Activated T-cell treated with anti-CD3 and anti-CD28 coated beads, Interleukin-2, amount 50 U/mL, for 24 hours (primary cell): ENCODE results near the gene IL31RA.
A peak's percentile ranks its signal among the peaks of the same experiment; 100 is the strongest.

ENCODE experiments used
- DNase-seq: peaks from one replicate; pipeline ENCODE4 v3.0.0-alpha.2; 2020
- H3K27ac Mint-ChIP-seq: 2 replicates; pipeline ENCODE4 v1.8.0; 2020; ENCODE audit warnings: mild to moderate bottlenecking, mixed read lengths
- H3K27me3 Mint-ChIP-seq: 2 replicates; pipeline ENCODE4 v1.8.0; 2020; ENCODE audit warnings: mixed read lengths
- H3K36me3 Mint-ChIP-seq: 2 replicates; pipeline ENCODE4 v1.8.0; 2020; ENCODE audit warnings: low read depth, mixed read lengths
- H3K4me1 Mint-ChIP-seq: 2 replicates; pipeline ENCODE4 v1.8.0; 2020; ENCODE audit warnings: low read depth, mixed read lengths
- H3K4me3 Mint-ChIP-seq: 2 replicates; pipeline ENCODE4 v1.8.0; 2020; ENCODE audit warnings: mild to moderate bottlenecking, moderate library complexity, mixed read lengths
- H3K9me3 Mint-ChIP-seq: 2 replicates; pipeline ENCODE4 v1.8.0; 2020; ENCODE audit warnings: mixed read lengths

IL31RA gene

DNA sequence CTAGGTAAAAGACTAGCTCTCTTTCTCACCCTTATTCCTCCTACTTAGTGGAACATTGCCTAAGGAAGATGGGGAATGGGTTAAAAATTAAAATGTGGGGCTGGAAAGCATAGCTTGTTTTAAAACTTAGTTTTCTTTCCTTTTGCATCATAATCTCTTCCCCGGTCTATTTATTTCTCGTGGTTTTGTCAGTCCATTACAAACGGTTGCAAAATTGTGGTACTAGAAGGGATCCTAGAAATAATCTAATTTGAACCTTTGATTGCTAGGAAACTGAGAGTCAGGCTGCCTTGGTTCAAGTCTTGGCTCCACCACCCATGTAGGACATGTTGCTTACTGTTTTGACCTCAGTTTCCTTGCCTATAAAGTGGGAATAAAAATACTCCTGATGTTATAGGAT is 1.3 kb downstream of the IL31RA start:
- Mint-ChIP-seq H3K4me3 (no peak overlapping the region), H3K4me1 (peaks cover 51% of the 10 kb centered on the region)

GRCh38 chr5:55853041-55853670 is 2.0 kb downstream of the IL31RA start:
- Mint-ChIP-seq H3K27me3 (peaks cover 12% of the 10 kb centered on the region), H3K4me1 (peaks cover 51% of the 10 kb centered on the region), H3K9me3 (no peaks in the 10 kb centered on the region), H3K27ac (no peak overlapping the region), H3K4me3 (no peak overlapping the region), H3K36me3 (no peaks in the 10 kb centered on the region)
- no peak for DNase-seq

More for the DNA sequence above, 1.3 kb downstream of the IL31RA start:
- peaks cover 12% of the 10 kb centered on the region for H3K27me3 Mint-ChIP-seq
- H3K27ac Mint-ChIP-seq, result no peak overlapping the region
- no peaks in the 10 kb centered on the region for H3K9me3 Mint-ChIP-seq
- DNase-seq, result no peak
- no peaks in the 10 kb centered on the region for H3K36me3 Mint-ChIP-seq

DNA sequence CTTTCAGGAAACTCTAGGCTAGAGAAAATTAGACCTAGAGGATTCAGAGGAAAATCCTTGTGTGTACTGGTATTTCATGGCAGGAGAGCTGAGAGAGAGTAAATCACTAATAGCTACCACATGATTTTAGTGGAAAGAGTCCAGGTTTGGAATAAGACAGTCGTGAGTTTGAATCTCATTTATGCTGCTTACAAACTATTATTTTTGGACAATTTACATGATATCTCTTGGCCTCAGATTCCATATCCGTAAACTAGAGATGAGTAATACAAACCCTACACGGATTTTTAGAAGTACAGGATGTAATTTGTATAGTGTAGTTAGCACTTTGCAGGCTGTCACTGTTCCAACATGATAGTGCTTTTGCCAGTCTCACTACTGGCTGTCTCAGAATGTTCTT is 2.7 kb downstream of the IL31RA start:
- H3K4me3 Mint-ChIP-seq, result no peak overlapping the region
- H3K36me3 Mint-ChIP-seq, result no peaks in the 10 kb centered on the region
- peaks cover 50% of the 10 kb centered on the region for H3K4me1 Mint-ChIP-seq
- no peak for DNase-seq
- peaks cover 12% of the 10 kb centered on the region for H3K27me3 Mint-ChIP-seq
- H3K9me3 Mint-ChIP-seq, result no peaks in the 10 kb centered on the region
- no peak overlapping the region for H3K27ac Mint-ChIP-seq

- peak overlapping the region; percentile 69 for H3K27ac Mint-ChIP-seq
- no peaks in the 10 kb centered on the region for H3K9me3 Mint-ChIP-seq
- no peak overlapping the region for H3K4me3 Mint-ChIP-seq
- no peak for DNase-seq
- H3K4me1 Mint-ChIP-seq, result peaks cover 48% of the 10 kb centered on the region
- no peaks in the 10 kb centered on the region for H3K36me3 Mint-ChIP-seq
- peaks cover 8% of the 10 kb centered on the region for H3K27me3 Mint-ChIP-seq
Observed at GRCh38 chr5:55855509-55855908, 4.4 kb downstream of the IL31RA start.

GRCh38 chr5:55856516-55857246 is 5.5 kb downstream of the IL31RA start:
- peak overlapping the region; percentile 5 for H3K4me3 Mint-ChIP-seq
- H3K36me3 Mint-ChIP-seq, result no peaks in the 10 kb centered on the region

GRCh38 chr5:55857247-55857640 is 6.1 kb downstream of the IL31RA start:
- no peak overlapping the region for H3K4me3 Mint-ChIP-seq
- no peak for DNase-seq
- H3K4me1 Mint-ChIP-seq, result peaks cover 36% of the 10 kb centered on the region
- no peaks in the 10 kb centered on the region for H3K27me3 Mint-ChIP-seq
- no peaks in the 10 kb centered on the region for H3K9me3 Mint-ChIP-seq
- no peaks in the 10 kb centered on the region for H3K36me3 Mint-ChIP-seq
- peak overlapping the region; percentile 69 for H3K27ac Mint-ChIP-seq

More at GRCh38 chr5:55856516-55857246, 5.5 kb downstream of the IL31RA start:
- peaks cover 2% of the 10 kb centered on the region for H3K27me3 Mint-ChIP-seq
- peak overlapping the region; percentile 69 for H3K27ac Mint-ChIP-seq
- DNase-seq, result no peak
- H3K4me1 Mint-ChIP-seq, result peaks cover 38% of the 10 kb centered on the region
- H3K9me3 Mint-ChIP-seq, result no peaks in the 10 kb centered on the region

GRCh38 chr5:55858104-55858503 is 6.9 kb downstream of the IL31RA start:
- DNase-seq, result no peak
- H3K4me3 Mint-ChIP-seq, result no peak overlapping the region
- H3K4me1 Mint-ChIP-seq, result peaks cover 34% of the 10 kb centered on the region
- H3K27ac Mint-ChIP-seq, result no peak overlapping the region
- H3K36me3 Mint-ChIP-seq, result no peaks in the 10 kb centered on the region
- H3K27me3 Mint-ChIP-seq, result no peaks in the 10 kb centered on the region
- no peaks in the 10 kb centered on the region for H3K9me3 Mint-ChIP-seq

GRCh38 chr5:55860288-55860687 is 9.1 kb downstream of the IL31RA start:
- Mint-ChIP-seq H3K36me3 (no peaks in the 10 kb centered on the region), H3K4me3 (no peak overlapping the region), H3K27ac (no peak overlapping the region), H3K4me1 (peaks cover 24% of the 10 kb centered on the region), H3K27me3 (no peaks in the 10 kb centered on the region), H3K9me3 (no peaks in the 10 kb centered on the region)
- no peak for DNase-seq

DNA sequence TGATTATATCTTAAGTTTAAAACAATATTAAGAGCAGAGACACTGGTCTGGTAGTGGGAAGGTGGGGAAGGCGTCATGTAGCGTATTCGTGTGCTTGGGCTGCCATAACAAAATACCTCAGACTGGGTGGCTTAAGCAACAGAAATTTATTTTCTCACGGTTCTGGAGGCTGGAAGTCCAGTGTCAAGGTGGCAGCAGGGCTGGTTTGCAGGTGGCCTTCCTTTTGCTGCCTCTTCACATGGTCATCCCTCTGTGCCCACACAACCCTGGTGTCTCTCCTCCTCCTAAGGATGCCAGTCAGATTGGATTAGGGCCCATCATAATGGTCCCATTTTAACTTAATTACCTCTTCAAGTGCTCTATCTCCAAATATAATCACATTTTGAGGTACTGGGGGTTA is 9.6 kb downstream of the IL31RA start:
- no peaks in the 10 kb centered on the region for H3K36me3 Mint-ChIP-seq
- no peak for DNase-seq
- no peak overlapping the region for H3K27ac Mint-ChIP-seq
- H3K27me3 Mint-ChIP-seq, result no peaks in the 10 kb centered on the region
- H3K4me1 Mint-ChIP-seq, result peaks cover 22% of the 10 kb centered on the region
- H3K4me3 Mint-ChIP-seq, result no peak overlapping the region
- no peaks in the 10 kb centered on the region for H3K9me3 Mint-ChIP-seq

GRCh38 chr5:55864606-55865541 is 13.7 kb downstream of the IL31RA start:
- Mint-ChIP-seq H3K27ac (no peak overlapping the region), H3K27me3 (no peaks in the 10 kb centered on the region), H3K36me3 (no peaks in the 10 kb centered on the region), H3K4me1 (peaks cover 32% of the 10 kb centered on the region), H3K9me3 (no peaks in the 10 kb centered on the region), H3K4me3 (no peak overlapping the region)
- no peak for DNase-seq

DNA sequence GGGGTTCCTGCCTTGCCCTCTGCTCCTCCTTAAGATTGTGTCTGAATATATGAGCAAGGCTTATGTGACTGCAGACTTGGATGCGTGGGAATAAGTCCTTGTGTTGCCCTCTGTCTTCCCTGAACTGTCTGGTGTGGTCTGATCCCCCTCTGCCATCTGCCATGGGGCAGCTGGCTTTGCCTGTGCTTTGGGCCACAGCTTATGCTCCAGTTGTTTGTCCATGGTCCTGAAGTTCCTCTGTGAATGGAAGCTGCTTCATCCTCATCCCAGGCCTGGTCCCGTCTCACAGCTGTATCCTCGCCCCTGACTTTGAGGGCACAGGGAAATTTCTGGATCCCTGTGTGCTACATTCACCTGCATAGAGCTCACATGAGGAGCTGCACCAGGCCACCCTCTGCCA is 14.7 kb downstream of the IL31RA start:
- H3K36me3 Mint-ChIP-seq, result no peaks in the 10 kb centered on the region
- no peak for DNase-seq
- H3K27ac Mint-ChIP-seq, result no peak overlapping the region
- no peaks in the 10 kb centered on the region for H3K27me3 Mint-ChIP-seq
- no peak overlapping the region for H3K4me3 Mint-ChIP-seq
- H3K4me1 Mint-ChIP-seq, result peaks cover 33% of the 10 kb centered on the region
- H3K9me3 Mint-ChIP-seq, result no peaks in the 10 kb centered on the region

DNA sequence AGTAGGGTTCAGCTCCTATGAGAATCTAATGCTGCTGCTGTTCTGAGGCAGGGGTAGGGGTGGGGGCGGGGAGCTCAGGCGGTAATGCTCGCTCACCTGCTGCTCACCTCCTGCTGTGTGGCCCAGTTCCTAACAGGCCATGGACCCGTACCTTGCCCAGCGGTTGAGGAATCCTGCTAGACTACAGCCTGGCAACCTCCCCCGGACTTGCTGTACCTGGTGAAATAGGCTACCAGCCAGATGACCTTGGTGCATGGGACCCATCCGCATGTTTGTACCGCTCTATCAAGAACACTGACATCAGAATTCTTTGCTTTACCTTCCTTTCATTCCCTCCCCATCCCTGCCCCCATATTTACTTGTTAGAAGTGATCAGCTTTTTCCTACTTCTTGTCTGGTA is 15.3 kb downstream of the IL31RA start:
- Mint-ChIP-seq H3K27me3 (no peaks in the 10 kb centered on the region), H3K4me1 (peaks cover 33% of the 10 kb centered on the region), H3K9me3 (no peaks in the 10 kb centered on the region), H3K27ac (no peak overlapping the region), H3K4me3 (no peak overlapping the region), H3K36me3 (no peaks in the 10 kb centered on the region)
- no peak for DNase-seq

GRCh38 chr5:55866934-55867333 is 15.8 kb downstream of the IL31RA start:
- H3K4me3 Mint-ChIP-seq, result no peak overlapping the region
- DNase-seq, result no peak
- peaks cover 33% of the 10 kb centered on the region for H3K4me1 Mint-ChIP-seq
- no peaks in the 10 kb centered on the region for H3K36me3 Mint-ChIP-seq
- H3K27ac Mint-ChIP-seq, result no peak overlapping the region
- H3K27me3 Mint-ChIP-seq, result no peaks in the 10 kb centered on the region
- no peaks in the 10 kb centered on the region for H3K9me3 Mint-ChIP-seq

DNA sequence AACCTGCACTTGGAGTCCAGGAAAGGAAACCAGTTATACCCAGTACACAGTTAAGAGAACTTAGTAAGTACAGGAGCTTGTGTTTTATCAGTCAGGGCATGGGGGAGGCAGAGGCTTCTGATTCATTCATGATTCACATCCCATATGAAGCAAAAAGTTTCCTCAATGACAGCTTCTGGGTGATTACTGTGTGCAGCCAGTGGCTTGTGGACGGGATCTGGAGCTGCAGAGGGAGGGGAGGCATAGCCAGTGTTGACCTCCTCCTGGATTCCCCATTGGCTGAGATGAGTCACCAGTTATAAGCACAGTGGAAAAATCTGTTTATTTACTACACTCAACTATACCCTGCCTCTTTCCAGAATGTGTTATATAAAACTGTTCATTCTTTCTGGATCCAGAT is 17.7 kb downstream of the IL31RA start:
- H3K36me3 Mint-ChIP-seq, result no peaks in the 10 kb centered on the region
- no peak overlapping the region for H3K4me3 Mint-ChIP-seq
- H3K27me3 Mint-ChIP-seq, result no peaks in the 10 kb centered on the region
- DNase-seq, result peak; percentile 49
- peaks cover 33% of the 10 kb centered on the region for H3K4me1 Mint-ChIP-seq
- peak overlapping the region; percentile 82 for H3K27ac Mint-ChIP-seq
- H3K9me3 Mint-ChIP-seq, result no peaks in the 10 kb centered on the region
